IMR-90 (cell line): ENCODE data around the gene LRRC10. TPM values are rescaled to one million over a fixed set of nuclear protein-coding genes. Genes with fewer than 3 reads are reported as not detected.

Source experiments
- ATAC-seq: fragments of 200-7000 bp; cut with Tn5 transposase; 2 replicates; pipeline ENCODE4 v1.9.1; 2020; ENCODE audit warnings: low read depth, mild to moderate bottlenecking, moderate library complexity
- BruUV-seq: library from RNA; stranded (reverse); fragments of 400-500 nt; replicated peaks from 2 replicates; lab custom pipeline; 2021; lab: Mats Ljungman, UMichigan
- CTCF ChIA-PET: fragments of 300-600 bp; formaldehyde crosslinking; extraction: SDS; loops from one replicate; lab custom pipeline; 2021; ENCODE audit warnings: antibody characterized with exemption; lab: Yijun Ruan, JAX
- POLR2A ChIA-PET: fragments of 300-600 bp; sonication (Branson Sonifier 250); formaldehyde crosslinking; loops from one replicate; lab custom pipeline; 2022; ENCODE audit warnings: antibody characterized with exemption; ENCODE audit not compliant: unreplicated experiment; lab: Charles Lee
- DNase-seq: peaks from one replicate; pipeline ENCODE4 v3.0.0; 2013
- H2AFZ ChIP-seq: replicated peaks from 2 replicates; pipeline ENCODE3; 2013; ENCODE audit warnings: low read length, mild to moderate bottlenecking; ENCODE audit not compliant: poor library complexity
- H2AK5ac ChIP-seq: 2 replicates; pipeline ENCODE4 v1.6.1; 2013; ENCODE audit warnings: low read depth, low read length, inconsistent platforms
- H2AK9ac ChIP-seq: replicated peaks from 2 replicates; pipeline ENCODE3; 2013; ENCODE audit warnings: mild to moderate bottlenecking, low read depth, low read length, moderate library complexity; ENCODE audit not compliant: poor library complexity
- H2BK120ac ChIP-seq: 2 replicates; pipeline ENCODE4 v1.6.1; 2013; ENCODE audit warnings: low read depth, low read length, inconsistent platforms
- H2BK15ac ChIP-seq: 3 replicates; pipeline ENCODE4 v1.6.1; 2013; ENCODE audit warnings: low read depth, low read length, inconsistent platforms
- H2BK20ac ChIP-seq: 2 replicates; pipeline ENCODE4 v1.6.1; 2013; ENCODE audit warnings: low read depth, mild to moderate bottlenecking, inconsistent platforms, low read length, moderate library complexity
- H2BK5ac ChIP-seq: 2 replicates; pipeline ENCODE4 v1.6.1; 2013; ENCODE audit warnings: mild to moderate bottlenecking, low read depth, low read length, inconsistent platforms; ENCODE audit not compliant: poor library complexity, severe bottlenecking
- H3K14ac ChIP-seq: replicated peaks from 2 replicates; pipeline ENCODE4 v1.6.1; 2013; ENCODE audit warnings: low read depth, low read length, inconsistent platforms
- H3K18ac ChIP-seq: 2 replicates; pipeline ENCODE4 v1.6.1; 2013; ENCODE audit warnings: low read depth, low read length, control low read depth
- H3K23ac ChIP-seq: 2 replicates; pipeline ENCODE4 v1.6.1; 2013; ENCODE audit warnings: low read depth, low read length, inconsistent platforms
- H3K27ac ChIP-seq: 2 replicates; pipeline ENCODE4 v1.5.1; 2013; ENCODE audit warnings: mild to moderate bottlenecking, control low read depth, low read length; ENCODE audit not compliant: insufficient read depth
- H3K27me3 ChIP-seq: 2 replicates; pipeline ENCODE4 v1.6.1; 2013; ENCODE audit warnings: low read length; ENCODE audit not compliant: control insufficient read depth, insufficient read depth
- H3K36me3 ChIP-seq: 2 replicates; pipeline ENCODE4 v1.6.1; 2013; ENCODE audit warnings: low read length, mixed read lengths; ENCODE audit not compliant: control insufficient read depth, insufficient read depth
- H3K4ac ChIP-seq: 2 replicates; pipeline ENCODE4 v1.6.1; 2013; ENCODE audit warnings: low read depth, low read length, inconsistent platforms
- H3K4me1 ChIP-seq: 2 replicates; pipeline ENCODE4 v1.6.1; 2013; ENCODE audit warnings: low read length, mixed read lengths; ENCODE audit not compliant: control insufficient read depth, insufficient read depth
- H3K4me2 ChIP-seq: 2 replicates; pipeline ENCODE4 v1.6.1; 2013; ENCODE audit warnings: low read depth, mild to moderate bottlenecking, control low read depth, low read length, moderate library complexity
- H3K4me3 ChIP-seq: 2 replicates; pipeline ENCODE4 v1.5.1; 2013; ENCODE audit warnings: low read depth, mild to moderate bottlenecking, control low read depth, low read length, moderate library complexity; ENCODE audit not compliant: insufficient read depth
- H3K56ac ChIP-seq: 2 replicates; pipeline ENCODE4 v1.6.1; 2013; ENCODE audit warnings: low read length, inconsistent platforms; ENCODE audit not compliant: insufficient read depth; ENCODE audit errors: extremely low read depth
- H3K79me1 ChIP-seq, 2 experiments: 2 replicates each; pipeline ENCODE4 v1.6.1; 2013; ENCODE audit warnings: low read length in 2 of 2, inconsistent platforms in 1 of 2, low read depth in 1 of 2
- H3K9ac ChIP-seq: 2 replicates; pipeline ENCODE4 v1.6.1; 2013; ENCODE audit warnings: low read depth, low read length, control low read depth
- H3K9me1 ChIP-seq: 2 replicates; pipeline ENCODE4 v1.6.1; 2013; ENCODE audit warnings: low read length, inconsistent platforms; ENCODE audit not compliant: insufficient read depth
- H3K9me3 ChIP-seq: 2 replicates; pipeline ENCODE4 v1.6.1; 2013; ENCODE audit warnings: low read length; ENCODE audit not compliant: control insufficient read depth, insufficient read depth
- H4K20me1 ChIP-seq: 2 replicates; pipeline ENCODE4 v1.6.1; 2013; ENCODE audit warnings: low read length, inconsistent platforms; ENCODE audit not compliant: insufficient read depth
- H4K5ac ChIP-seq: 2 replicates; pipeline ENCODE4 v1.6.1; 2013; ENCODE audit warnings: mild to moderate bottlenecking, low read depth, low read length, control low read depth
- H4K8ac ChIP-seq, 2 experiments: 2 replicates each; pipeline ENCODE4 v1.6.1; 2013; ENCODE audit warnings: low read depth in 2 of 2, low read length in 2 of 2, control low read depth in 1 of 2, inconsistent platforms in 1 of 2
- H4K91ac ChIP-seq: 2 replicates; pipeline ENCODE4 v1.6.1; 2013; ENCODE audit warnings: low read depth, low read length, inconsistent platforms; ENCODE audit not compliant: insufficient read depth
- CEBPB ChIP-seq: IDR thresholded peaks from 2 replicates; pipeline ENCODE4 v1.6.1; 2012; ENCODE audit warnings: low read depth, low read length, improper control_type of control experiment
- MAZ ChIP-seq: IDR thresholded peaks from 2 replicates; pipeline ENCODE4 v1.6.1; 2012; ENCODE audit warnings: low read depth, mild to moderate bottlenecking, low read length, improper control_type of control experiment, moderate library complexity, borderline replicate concordance
- MXI1 ChIP-seq: IDR thresholded peaks from 2 replicates; pipeline ENCODE4 v1.6.1; 2012; ENCODE audit warnings: low read depth, mild to moderate bottlenecking, low read length, moderate library complexity, borderline replicate concordance
- NFE2L2 ChIP-seq: fragments of 150-350 bp; IDR thresholded peaks from 2 replicates; pipeline ENCODE4 v1.6.1; 2016; ENCODE audit warnings: low read depth, mild to moderate bottlenecking, low read length
- RCOR1 ChIP-seq: IDR thresholded peaks from 2 replicates; pipeline ENCODE4 v1.6.1; 2012; ENCODE audit warnings: mild to moderate bottlenecking, low read length, improper control_type of control experiment; ENCODE audit not compliant: insufficient replicate concordance
- RFX5 ChIP-seq: IDR thresholded peaks from 2 replicates; pipeline ENCODE4 v1.8.0; 2012; ENCODE audit warnings: low read depth, mild to moderate bottlenecking, low read length, moderate library complexity
- SMC3 ChIP-seq: fragments of 150-350 bp; IDR thresholded peaks from 2 replicates; pipeline ENCODE4 v1.6.1; 2016; ENCODE audit warnings: low read depth, mild to moderate bottlenecking, antibody characterized with exemption, low read length, moderate library complexity
- WGBS, 2 experiments: methylation state at CpG; one replicate each; pipeline versions ENCODE4 v1.1.5 to v1.1.7; 2013; ENCODE audit warnings: missing lambda C conversion rate in 2 of 2; ENCODE audit not compliant: insufficient read length in 1 of 2; ENCODE audit errors: extremely low coverage in 2 of 2; 5-methylcytosine and 5-hydroxymethylcytosine counted together
- dilution Hi-C: fragments of 300-500 bp; cut with HindIII; formaldehyde crosslinking; loops from one replicate; pipeline ENCODE4 v1.14.3; 2018; ENCODE audit warnings: low sequenced_read_pairs; ENCODE audit not compliant: unreplicated experiment
- in situ Hi-C: fragments of 300-500 bp; cut with MboI; formaldehyde crosslinking; loops from 3 replicates; pipeline ENCODE4 v1.14.3; 2019; ENCODE audit warnings: low sequenced_read_pairs, inconsistent platforms, mixed read lengths
- intact Hi-C: fragments of 100-400 bp; cut with micrococcal nuclease; formaldehyde crosslinking; loops from 2 replicates; pipeline ENCODE4 v1.10.0; 2022
- polyA plus RNA-seq, 3 experiments: library from polyadenylated mRNA; depleted of rRNA; stranded (reverse); fragments of >200 nt; gene quantifications; 2 replicates each; pipeline ENCODE4 v1.2.3, GENCODE V29; 2012; ENCODE audit warnings: low replicate concordance in 1 of 3
- total RNA-seq: library from RNA; depleted of rRNA; stranded (reverse); fragments of >200 nt; gene quantifications from 2 replicates; pipeline ENCODE4 v1.2.3, GENCODE V29; 2012
- TF ChIP-seq, protein P1 (sequence below): fragments of 150-350 bp; IDR thresholded peaks from 2 replicates; pipeline ENCODE4 v1.6.1; 2016; ENCODE audit warnings: low read depth, mild to moderate bottlenecking, low read length, moderate library complexity, borderline replicate concordance

The LRRC10 gene
- total and polyA plus RNA-seq, 2 of the 4 experiments (the other 2 are of a cell fraction): not detected

GRCh38 chr12:69641546-69641945 lies 30.8 kb upstream of the LRRC10 start:
- no peak overlapping the region for H2AK9ac ChIP-seq
- ChIA-PET POLR2A (no interaction called here), CTCF (interaction anchor here (2.8 kb wide), 1 partner anchor 15 kb away, joined by 14 read pairs; no protein-coding TSS in a partner anchor)
- H2BK5ac ChIP-seq: no peak overlapping the region
- no peak overlapping the region for H3K23ac ChIP-seq
- H2BK120ac ChIP-seq: no peak overlapping the region
- no peaks in the 10 kb centered on the region for H3K9me3 ChIP-seq
- intact Hi-C loops: no loop called here
- in situ Hi-C loops: no loop called here
- 100% methylated on average over 2 of the region's 7 CpGs; no CpG with 5 or more reads in 1 of the 2 experiments for WGBS, 2 experiments
- no peaks in the 10 kb centered on the region for H4K20me1 ChIP-seq
- no peak for ATAC-seq
- no peak overlapping the region for H3K14ac ChIP-seq
- H3K27me3 ChIP-seq: no peaks in the 10 kb centered on the region
- dilution Hi-C loops: no loop called here
- no peak overlapping the region for H4K8ac ChIP-seq
- H4K5ac ChIP-seq: no peak overlapping the region
- no peaks in the 10 kb centered on the region for H3K36me3 ChIP-seq
- no peak overlapping the region for H3K9ac ChIP-seq
- H3K79me1 ChIP-seq: no peaks in the 10 kb centered on the region
- H3K27ac ChIP-seq: no peak overlapping the region
- no peak overlapping the region for H2AK5ac ChIP-seq
- H3K9me1 ChIP-seq: peaks cover 2% of the 10 kb centered on the region; the same call in 1 of the 2 replicates
- no peak overlapping the region for H3K18ac ChIP-seq
- no peak overlapping the region for H2BK15ac ChIP-seq
- no peak overlapping the region for H3K4me3 ChIP-seq
- no peaks in the 10 kb centered on the region for H3K4me1 ChIP-seq
- H3K4ac ChIP-seq: no peak overlapping the region
- H3K4me2 ChIP-seq: no peak overlapping the region
- no peak overlapping the region for H2BK20ac ChIP-seq
- TF ChIP-seq MAZ: no peak
- TF ChIP-seq CEBPB: no peak
- no peak for TF ChIP-seq NFE2L2
- no peak for TF ChIP-seq MXI1
- TF ChIP-seq, protein P1, sequence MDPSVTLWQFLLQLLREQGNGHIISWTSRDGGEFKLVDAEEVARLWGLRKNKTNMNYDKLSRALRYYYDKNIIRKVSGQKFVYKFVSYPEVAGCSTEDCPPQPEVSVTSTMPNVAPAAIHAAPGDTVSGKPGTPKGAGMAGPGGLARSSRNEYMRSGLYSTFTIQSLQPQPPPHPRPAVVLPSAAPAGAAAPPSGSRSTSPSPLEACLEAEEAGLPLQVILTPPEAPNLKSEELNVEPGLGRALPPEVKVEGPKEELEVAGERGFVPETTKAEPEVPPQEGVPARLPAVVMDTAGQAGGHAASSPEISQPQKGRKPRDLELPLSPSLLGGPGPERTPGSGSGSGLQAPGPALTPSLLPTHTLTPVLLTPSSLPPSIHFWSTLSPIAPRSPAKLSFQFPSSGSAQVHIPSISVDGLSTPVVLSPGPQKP: no peak
- no peak for TF ChIP-seq RFX5
- TF ChIP-seq RCOR1: no peak
- no peak for TF ChIP-seq SMC3
- DNase-seq: no peak
- H2AFZ ChIP-seq: no peak overlapping the region
- H4K91ac ChIP-seq: no peak overlapping the region
- no TSS peak for BruUV-seq
- H3K56ac ChIP-seq: no peak overlapping the region; the same call in 1 of the 2 replicates
